DMS153 (cell line): ENCODE results near the gene DUSP9.
"Not testable (repeated sequence)": the region's sequence is repeated elsewhere in the genome, so short reads cannot be mapped to it uniquely, and the experiment has no call there.

ENCODE experiments used
- DNase-seq: peaks from one replicate; lab custom pipeline; 2025; lab: John Stamatoyannopoulos, UW

Gene DUSP9

DNA sequence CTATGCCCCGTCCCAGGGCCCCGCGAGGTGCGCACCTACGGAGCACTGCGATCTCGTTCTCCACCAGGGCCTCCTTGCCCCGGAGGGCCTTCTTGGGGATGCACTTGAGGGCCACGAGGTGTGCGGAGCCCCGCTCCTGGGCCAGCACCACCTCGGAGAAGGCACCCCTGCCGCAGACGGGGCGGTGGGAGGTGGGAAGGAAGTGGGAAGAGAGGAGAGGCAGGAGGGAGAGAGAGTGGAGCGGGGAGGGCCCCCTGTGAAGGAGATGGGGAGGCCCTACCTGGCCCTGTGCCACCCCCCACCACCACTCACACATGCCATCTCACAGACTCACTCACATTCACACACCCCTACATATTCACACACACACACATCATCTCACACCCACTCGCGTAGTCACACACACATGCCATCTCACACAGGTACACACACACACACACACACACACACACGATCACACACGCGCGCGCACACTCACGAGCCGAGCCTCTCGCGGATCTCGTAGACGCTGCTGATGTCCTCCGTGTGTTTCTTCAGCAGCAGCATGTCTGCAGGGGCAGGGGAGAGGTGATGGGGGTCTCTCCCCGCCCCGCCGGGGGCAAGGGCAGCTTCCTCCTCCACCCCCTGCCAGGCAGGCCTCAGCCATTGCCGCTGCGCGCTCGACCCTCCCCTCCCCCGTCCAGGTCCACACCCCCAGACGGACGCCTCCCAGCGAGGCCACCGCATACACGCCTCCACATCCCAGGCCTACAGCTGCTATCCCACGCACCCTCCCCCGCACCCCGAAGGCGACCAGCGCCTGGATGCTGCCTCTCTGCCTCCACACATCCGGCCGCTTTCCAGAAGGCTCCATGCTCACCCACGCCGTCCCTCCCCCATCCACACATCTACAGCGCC is 25.8 kb downstream of the DUSP9 start:
- no peak for DNase-seq

DNA sequence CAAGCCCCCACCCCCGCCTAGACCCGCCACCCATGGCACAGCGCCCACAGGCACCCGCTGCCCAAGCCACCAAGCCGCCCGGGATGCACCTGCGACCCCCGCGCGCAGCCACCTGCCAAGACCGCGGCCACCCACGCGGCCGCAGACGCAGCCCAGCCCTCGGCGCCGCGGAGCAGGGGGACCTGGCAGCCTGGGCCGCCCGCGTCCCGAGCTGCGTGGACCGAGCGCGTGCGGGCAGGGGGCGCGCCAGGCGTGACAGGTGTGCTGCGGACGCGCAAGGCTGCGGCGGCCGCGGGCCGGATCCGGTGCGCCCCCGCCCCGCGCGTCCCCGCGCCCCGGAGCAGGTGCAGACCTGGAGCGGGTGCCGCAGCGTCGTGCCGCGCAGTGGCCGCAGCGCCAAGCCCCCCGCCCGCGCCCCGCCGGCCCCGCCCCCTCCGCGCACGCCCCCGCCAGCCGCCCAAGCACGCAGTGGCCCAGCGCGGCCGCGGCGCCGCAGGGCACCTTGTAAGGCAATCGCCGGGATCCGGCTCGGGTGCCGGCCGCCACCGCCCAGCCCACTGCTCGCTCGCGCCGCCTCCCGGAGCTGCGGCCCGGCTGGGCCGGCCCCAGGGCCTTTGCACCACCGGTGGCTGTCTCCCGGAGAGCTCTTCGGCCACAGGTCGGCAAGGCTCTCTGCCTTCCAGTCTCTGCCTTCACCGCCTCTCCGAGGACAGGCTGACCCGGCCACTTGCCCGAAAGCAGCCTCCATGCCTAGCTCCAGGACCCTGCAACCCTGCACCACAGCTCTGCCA is 26.6 kb downstream of the DUSP9 start, which contains the start of gene PNCK:
Gene PNCK (minus strand): TSS at position 386 of the 791 bp plus-strand sequence. CDS start 737 bp downstream, outside the sequence.
- no peak for DNase-seq

DNA sequence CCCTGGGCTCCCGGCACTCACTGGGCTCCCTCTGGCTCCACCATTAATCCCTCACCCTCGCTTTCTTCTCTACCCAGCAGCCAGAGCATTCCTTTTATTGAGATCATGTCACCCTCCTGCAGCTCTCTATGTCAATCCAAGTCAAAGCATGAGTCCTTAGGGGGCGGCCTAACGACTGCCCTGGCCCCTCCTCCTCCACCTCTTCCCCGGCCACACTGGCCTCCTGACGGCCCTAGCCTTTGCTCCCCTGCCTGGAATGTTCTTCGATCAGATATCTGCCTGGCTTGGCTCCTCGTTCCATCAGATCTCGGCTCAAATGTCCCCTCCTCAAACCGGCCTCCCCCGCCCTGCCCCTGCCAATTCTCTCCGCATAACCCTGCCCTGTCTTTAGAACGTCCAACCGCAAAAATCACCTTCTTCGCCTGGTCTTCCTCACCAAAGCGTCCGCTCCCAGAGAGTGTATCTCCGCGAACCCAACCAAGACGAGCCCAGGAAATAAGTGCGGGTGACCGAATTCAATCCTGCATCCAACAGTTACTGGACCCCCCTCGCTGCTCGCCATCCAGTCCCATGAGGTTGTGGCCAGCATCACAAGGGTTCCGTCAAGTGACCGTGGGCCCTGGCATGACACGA is 27.3 kb downstream of the DUSP9 start:
- DNase-seq, result no peak

DNA sequence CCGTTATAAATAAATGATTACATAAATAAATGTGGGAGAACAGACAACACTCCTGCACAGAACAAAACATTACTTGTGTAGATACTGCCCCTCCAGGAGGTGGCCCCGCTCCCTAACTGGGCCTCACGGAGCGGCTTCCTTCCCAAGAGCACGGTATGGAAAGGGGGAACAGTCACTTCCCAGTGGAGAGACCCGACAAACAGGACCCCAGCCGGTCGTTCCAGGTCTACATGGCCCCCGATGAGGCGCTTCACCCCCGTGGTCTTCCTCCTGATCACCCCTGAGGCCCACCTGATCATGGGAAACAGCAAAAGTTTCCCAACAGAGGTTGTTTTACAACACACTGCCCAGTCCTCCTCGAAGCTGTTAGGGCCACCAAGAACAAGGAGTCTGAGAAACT is 34.2 kb downstream of the DUSP9 start:
- no peak for DNase-seq

DNA sequence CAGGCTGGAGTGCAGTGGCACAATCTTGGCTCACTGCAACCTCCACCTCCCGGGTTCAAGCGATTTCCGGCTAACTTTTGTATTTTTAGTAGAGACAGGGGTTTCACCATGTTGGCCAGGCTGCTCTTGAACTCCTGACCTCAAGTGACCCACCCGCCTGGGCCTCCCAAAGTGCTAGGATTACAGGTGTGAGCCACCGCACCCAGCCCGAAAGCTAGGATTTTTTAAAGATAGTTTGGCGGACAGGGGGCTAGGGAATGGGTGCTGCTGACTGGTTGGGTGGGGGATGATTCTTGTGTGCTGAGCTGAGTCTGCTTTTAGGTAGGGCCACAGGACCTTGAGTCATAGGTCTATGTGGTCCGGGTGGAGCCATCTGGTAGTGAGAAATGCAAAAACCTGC is 36.5 kb downstream of the DUSP9 start:
- not testable (repeated sequence) for DNase-seq

DNA sequence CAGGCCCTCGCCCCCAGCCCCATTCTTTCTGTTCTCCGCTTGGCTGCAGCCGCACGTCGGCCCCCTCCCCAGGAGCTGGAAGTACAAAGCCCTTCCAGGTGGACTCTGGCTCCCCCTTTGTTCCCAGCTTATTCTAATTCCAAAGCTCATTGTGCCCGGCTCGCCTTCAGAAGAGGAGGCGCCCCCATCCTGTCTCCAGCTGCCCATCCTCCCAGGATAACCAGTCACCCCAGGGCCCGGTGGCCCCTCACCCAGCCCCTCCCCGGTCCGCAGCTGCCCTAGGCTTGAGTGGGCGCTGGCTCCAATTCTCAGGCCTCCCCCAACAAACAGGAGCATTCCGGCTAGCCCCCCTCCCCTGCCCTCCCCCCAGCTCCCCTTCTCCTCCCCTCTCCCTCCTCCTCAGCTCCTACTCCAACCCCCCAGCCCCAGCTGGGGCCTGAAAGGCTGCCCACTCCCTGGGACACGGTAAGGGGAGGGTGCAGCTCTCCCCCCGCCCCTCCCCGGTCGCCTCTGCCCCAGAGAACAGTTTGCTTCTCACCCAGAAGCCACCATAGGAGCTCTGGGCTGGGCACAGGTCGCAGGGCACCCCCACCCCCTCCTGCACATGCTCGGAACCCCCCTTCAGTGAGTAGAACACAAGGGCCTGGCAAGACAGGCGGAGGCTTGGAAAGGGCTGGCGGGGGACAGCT is 37.6 kb downstream of the DUSP9 start:
- DNase-seq, result no peak

DNA sequence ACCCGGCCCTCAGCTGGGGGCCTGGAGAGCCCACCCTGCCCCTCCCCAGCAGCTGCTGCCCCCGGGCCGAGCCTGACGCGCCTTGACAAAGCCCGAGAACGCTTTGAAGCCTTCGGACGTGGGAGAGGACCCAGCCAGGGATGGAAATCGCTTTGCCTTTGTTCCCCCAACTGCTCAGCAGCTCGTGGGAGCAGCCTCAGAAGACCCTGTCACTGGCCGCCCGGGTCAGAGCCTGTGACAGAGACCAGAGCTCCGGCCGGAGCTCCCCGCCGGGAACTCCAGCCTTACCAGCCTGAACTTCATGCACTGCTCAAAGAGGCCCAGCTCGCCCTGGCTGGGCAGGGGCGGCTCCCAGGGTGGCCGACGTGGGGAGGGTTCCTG is 38.1 kb downstream of the DUSP9 start:
- no peak for DNase-seq

DNA sequence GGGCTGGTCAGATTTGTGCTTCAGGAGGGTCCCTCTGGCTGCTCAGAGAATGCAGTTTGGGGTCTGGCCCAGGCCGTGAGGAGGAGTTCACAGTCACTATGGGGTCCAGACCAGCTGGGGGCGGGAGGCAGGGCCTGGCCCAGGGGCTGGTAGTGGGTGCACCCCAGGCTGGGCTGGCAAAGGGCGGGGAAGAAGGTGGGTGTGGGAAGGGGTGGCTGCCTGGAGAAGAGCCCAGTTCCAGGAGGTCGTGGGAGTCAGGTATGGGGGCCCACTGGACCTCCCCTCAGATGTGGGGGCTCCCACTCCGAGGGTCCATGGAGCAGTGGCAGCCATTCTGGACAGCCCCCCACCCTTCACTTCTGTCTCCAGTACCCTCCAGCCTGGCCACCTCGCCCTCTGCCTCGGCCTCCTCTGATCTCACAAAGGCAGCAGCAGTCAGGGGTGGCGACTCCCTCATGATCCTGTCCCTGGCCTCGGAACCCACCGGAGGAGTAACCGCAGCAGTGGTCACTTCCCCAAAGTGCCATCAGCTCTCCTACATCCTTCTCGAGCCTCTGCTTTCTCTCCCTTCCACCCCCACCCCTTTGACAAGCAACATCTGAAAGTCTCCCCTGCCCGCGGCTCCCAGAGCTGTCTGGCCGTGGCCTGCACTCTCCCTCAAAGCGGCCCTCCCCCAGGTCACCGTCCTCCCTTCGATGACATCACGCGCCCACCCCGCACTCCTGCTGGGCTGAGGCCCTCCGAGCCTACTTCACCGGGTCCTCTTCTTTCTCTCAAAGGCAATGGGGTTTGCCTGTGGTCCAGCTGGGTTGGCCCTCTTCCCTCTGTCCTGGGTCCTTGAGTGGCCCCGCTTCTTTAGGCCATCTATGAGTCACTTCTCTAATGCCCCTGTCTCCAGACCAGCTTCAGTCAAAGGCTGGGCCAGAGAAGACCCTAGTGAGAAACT is 39.0 kb downstream of the DUSP9 start:
- no peak for DNase-seq

DNA sequence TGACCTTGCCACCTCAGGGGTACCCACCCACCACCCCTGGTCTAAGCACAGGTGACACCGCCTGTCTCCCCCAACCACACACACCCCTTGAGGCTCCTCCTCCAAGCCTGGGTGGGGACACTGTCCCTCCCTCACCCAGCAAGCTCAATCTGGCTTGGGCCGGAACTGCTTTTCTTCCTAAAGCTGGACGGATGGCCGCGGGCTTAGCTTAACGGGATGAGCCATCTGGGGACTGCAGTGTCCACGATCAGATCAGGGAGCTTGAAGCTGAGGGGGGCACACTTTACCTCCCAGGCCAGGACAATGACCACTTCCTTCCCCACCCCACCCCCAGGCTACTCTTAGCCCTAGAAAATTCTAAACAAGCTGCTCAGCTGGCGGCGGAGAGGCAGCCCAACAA is 39.7 kb downstream of the DUSP9 start:
- DNase-seq, result no peak

DNA sequence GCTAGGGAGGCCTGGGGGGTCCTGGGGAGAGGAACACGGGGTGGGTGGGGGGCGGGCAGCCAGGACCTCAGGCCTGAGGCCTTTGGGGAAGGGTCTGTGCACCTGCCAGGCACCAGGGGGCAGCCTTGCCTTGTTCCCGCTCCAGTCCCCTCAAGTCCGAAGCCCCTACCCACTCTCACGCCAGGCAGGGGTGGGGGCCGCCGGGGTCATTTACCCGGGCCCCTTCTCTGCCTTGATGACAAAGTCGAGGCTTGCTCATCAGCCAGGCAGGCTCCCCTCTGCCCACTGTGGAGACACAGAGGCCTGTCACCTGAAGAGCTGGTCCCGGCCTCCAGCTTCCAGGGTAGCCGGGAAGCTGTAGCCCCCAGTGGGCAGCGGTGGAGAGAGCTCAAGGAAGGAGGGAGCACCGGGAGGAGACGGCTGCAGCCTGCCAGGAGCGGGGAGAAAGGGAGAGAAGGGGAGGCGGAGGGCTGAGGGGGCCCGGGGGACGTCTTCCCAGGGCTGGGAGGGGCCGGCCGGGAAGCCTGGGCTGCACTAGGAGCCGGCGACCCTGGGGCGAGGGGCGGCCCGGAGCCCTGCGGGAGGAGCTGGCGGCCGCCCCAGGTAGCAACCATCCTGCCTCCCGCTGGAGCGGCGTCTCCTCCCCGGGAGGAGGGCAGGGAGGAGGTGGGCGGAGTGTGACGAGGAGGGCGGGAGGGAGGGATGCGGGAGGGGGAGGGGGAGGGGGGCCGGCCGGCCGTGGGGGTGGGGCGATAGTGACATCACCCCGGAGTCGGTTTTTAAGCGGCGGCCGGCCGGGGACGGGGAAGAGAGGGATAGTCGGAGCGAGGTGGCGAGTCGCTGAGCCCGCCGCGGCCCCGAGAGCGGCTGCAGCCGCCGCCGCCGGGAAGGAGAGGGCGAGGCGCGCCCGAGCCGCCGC is 40.4 kb downstream of the DUSP9 start, which contains the start of gene SLC6A8:
Gene SLC6A8 (plus strand): TSS at position 806 of the 919 bp plus-strand sequence. CDS start 649 bp downstream, outside the sequence.
- no peak for DNase-seq

DNA sequence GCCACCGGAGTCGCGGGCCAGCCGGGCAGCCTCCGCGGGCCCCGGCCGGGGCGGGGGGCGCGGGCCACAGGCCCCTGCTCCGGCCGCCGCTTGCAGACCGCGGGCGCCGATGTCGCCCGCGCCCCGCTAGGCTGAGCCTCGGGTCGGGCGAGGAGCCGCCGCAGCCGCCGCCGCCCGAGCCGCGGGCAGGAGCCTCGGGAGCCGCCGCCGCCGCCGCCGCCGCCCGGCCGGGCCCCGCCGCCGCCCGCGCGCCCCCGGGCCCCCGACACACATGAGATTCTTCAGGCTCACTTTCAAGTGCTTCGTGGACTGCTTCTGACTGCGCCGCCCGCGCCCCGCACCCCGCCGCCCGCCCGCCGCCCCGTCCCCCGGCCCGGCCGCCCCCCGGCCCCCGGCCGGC is 41.1 kb downstream of the DUSP9 start:
- no peak for DNase-seq

DNA sequence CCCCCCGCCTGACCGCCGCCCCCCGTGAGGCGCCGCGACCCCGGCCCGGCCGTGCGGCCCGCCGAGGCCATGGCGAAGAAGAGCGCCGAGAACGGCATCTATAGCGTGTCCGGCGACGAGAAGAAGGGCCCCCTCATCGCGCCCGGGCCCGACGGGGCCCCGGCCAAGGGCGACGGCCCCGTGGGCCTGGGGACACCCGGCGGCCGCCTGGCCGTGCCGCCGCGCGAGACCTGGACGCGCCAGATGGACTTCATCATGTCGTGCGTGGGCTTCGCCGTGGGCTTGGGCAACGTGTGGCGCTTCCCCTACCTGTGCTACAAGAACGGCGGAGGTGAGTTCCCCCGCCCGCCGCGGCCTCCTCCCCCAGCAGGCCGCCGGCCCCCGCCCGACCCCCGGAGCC is 41.5 kb downstream of the DUSP9 start:
- DNase-seq, result no peak

DNA sequence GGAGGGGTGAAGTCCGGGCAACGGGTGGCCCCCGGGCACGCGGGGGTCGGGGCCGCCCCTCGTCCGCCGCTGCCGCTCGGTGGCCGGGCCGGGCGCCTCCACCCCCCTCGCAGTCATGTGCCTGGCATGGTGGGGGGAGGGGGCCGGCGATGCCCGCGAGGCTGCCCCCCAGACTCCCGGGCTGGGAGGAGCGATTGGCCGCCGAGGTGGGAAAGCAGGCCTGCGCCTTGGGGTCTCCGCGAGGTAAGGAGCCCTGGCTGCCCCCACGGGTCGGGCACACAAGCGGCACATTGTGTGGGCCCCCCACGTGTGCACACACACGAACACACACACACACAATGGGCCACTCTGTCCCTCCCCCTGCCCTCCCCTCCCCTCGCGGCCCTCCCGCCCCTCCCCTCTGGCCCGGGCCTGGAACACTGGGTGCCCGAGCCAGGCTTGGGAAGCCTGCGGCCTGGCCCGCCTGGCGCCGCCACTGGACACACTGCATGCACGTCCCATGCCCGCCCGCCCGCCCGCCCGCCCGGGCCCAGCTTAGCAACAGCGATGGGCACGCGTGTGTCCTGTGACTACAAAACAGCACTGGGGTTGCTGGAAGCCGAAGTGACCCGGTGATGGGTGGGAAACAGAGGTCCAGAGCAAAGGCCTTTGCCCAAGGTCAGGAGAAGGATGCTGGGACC is 42.0 kb downstream of the DUSP9 start:
- no peak for DNase-seq

DNA sequence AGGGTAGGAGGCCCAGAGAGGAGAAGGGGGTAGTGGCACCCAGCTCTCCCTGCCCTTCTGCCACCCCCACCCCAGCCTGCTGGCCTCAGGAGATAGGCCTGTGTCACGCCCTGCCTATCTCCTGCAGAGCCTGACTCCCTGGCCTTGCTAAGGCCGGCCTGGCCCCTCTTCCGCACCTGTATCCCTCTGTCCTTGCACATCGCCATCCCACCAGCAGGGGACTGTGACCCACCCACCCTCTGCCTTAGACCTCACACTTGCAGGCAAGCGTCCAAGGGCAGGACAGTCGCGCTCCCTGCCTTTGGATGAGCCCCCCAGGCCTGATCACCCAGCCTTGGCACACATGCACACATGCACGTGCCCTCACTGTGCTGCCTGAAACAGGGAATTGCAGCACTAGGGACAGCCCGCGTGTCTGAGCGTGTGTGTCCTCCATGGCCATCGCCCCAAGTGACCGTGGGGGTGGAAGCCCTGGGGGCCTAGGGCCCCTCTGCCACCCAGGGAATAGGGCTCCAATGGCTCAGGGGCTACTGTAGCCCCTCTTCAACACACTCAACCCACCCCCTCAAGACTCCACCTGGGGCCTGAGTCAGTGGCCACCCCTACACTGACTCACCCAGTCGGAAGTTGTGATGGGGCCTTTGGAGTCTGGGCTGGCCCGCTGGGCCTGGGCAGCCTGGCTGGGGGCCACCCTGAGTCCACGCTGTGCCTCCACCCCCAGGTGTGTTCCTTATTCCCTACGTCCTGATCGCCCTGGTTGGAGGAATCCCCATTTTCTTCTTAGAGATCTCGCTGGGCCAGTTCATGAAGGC is 42.9 kb downstream of the DUSP9 start:
- no peak for DNase-seq

DNA sequence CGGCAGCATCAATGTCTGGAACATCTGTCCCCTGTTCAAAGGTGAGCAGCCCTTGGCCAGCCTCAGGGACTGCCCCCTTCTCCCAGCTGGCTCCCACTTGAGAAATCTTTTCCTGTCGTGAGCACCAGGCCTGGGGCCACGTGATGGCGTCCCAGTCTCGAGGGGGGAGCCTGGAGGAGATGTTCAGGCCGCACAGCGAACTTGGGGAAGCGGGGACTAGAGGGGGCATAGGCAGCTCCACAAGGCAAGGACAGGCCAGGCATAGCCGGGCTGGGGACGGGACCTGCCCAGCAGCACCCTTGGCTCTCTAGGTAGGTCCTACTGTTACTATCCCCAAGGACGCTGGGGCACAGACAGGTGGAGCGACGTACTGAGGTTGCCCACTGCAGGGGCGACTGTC is 43.5 kb downstream of the DUSP9 start:
- DNase-seq, result no peak

DNA sequence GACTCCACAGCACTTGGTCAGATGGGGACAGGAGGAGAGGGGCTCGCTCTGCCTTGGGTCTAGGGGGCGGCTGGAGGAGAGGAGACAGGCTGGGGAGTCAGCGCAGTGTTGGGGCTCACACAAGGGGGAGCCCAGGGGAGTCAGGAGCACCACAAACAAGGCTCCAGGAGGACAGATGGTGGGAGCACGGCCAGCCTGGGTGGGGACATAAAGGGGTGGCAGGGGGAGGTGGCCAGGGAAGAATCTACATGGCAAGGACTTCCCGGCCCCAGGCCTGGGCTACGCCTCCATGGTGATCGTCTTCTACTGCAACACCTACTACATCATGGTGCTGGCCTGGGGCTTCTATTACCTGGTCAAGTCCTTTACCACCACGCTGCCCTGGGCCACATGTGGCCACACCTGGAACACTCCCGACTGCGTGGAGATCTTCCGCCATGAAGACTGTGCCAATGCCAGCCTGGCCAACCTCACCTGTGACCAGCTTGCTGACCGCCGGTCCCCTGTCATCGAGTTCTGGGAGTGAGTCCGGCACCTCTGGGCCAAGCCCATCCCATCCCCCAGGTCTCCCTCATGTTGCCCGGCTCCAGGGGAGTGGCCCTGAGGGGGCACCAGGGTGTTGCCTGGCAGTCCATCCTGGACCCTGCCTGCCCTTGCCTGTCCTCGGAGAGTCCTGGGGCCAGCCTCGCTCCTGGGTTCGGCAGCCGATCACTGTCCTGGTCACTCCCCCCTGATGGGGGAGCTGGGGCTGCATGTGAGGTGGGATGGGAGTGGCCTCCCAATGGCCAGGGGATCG is 44.2 kb downstream of the DUSP9 start:
- DNase-seq, result not testable (repeated sequence)

DNA sequence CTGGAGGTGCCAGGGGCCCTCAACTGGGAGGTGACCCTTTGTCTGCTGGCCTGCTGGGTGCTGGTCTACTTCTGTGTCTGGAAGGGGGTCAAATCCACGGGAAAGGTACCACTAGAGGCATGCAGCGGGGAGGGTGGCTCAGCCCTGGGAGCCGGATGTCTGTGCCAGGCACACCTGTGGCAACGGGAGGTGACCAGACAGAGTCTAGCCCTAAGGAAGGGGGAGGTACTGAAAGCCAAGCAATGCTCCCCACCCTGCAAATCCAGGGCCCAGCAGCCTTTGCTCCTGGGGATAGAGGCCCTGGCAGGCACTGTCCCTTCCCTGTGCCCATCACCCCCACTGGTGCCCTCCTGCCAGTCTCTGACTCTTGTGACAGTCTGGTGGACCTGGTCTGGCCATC is 45.0 kb downstream of the DUSP9 start:
- DNase-seq, result no peak
